Esophagus muscularis mucosa (tissue), 4 donors: ENCODE data around the gene CLCN6. TPM values are rescaled to one million over a fixed set of nuclear protein-coding genes. Genes with fewer than 3 reads are reported as not detected.

Experiments
- DNase-seq: peaks from one replicate; pipeline ENCODE4 v3.0.0-alpha.2; 2017; ENCODE audit errors: extremely low spot score
- H3K27ac ChIP-seq, 4 donors: fragments of 200-600 bp; sonication (generic); replicated peaks in 1 of 4; 1 replicate in 3 of 4; 2 replicates in 1 of 4; pipeline ENCODE4 v1.5.1; 2016 to 2019; ENCODE audit warnings: mild to moderate bottlenecking in 1 of 4
- H3K27me3 ChIP-seq, 4 donors: fragments of 200-600 bp; sonication (generic); one replicate each; pipeline versions ENCODE4 v1.5.1 to v1.6.0; 2016 to 2019
- H3K36me3 ChIP-seq, 4 donors: fragments of 200-600 bp; sonication (generic); one replicate each; pipeline ENCODE4 v1.5.1; 2016 to 2019
- H3K4me1 ChIP-seq, 4 donors: fragments of 200-600 bp; sonication (generic); one replicate each; pipeline ENCODE4 v1.5.1; 2016 to 2019
- H3K4me3 ChIP-seq, 4 donors: fragments of 200-600 bp; sonication (generic); 1 replicate in 2 of 4; 2 replicates in 2 of 4; pipeline ENCODE4 v1.5.1; 2016 to 2019; ENCODE audit warnings: mild to moderate bottlenecking in 4 of 4, moderate library complexity in 1 of 4
- H3K9me3 ChIP-seq, 4 donors: fragments of 200-600 bp; sonication (generic); 1 replicate in 3 of 4; 2 replicates in 1 of 4; pipeline ENCODE4 v1.5.1; 2016 to 2019
- EP300 ChIP-seq: sonication (generic); formaldehyde crosslinking; IDR thresholded peaks from one replicate; pipeline ENCODE4 v1.6.1; 2017; ENCODE audit warnings: antibody characterized with exemption
- POLR2A ChIP-seq: fragments of 450-650 bp; IDR thresholded peaks from one replicate; pipeline ENCODE4 v1.6.1; 2017; ENCODE audit warnings: antibody characterized with exemption, moderate library complexity, mild to moderate bottlenecking, low read depth
- POLR2AphosphoS5 ChIP-seq, 2 donors: sonication (generic); formaldehyde crosslinking; IDR thresholded peaks; one replicate each; pipeline ENCODE4 v1.6.1; 2017; ENCODE audit warnings: antibody characterized with exemption in 2 of 2
- WGBS: methylation state at CpG from one replicate; pipeline ENCODE4 v1.1.5; 2018; 5-methylcytosine and 5-hydroxymethylcytosine counted together
- intact Hi-C: fragments of 100-400 bp; cut with DNase I; formaldehyde crosslinking; loops from one replicate; pipeline ENCODE4 v1.15.1; 2023
- total RNA-seq, 4 donors: library from RNA; depleted of rRNA; stranded (reverse); fragments of >200 nt; gene quantifications; one replicate each; pipeline versions ENCODE4 v1.1.0 to v1.2.1, GENCODE V29; 2016
- TF ChIP-seq, protein P1 (sequence below), 3 experiments: fragments of 200-600 bp in 2 of 3; fragments of 450-650 bp in 1 of 3; sonication (generic) in 2 of 3; IDR thresholded peaks; one replicate each; pipeline ENCODE4 v1.5.1; 2017 to 2019; ENCODE audit warnings: antibody characterized with exemption in 3 of 3, mild to moderate bottlenecking in 2 of 3, moderate library complexity in 1 of 3

The CLCN6 gene
- total RNA-seq, 4 donors from 2014 or later = 12.5 to 19.7 (median 15.5) TPM

DNA sequence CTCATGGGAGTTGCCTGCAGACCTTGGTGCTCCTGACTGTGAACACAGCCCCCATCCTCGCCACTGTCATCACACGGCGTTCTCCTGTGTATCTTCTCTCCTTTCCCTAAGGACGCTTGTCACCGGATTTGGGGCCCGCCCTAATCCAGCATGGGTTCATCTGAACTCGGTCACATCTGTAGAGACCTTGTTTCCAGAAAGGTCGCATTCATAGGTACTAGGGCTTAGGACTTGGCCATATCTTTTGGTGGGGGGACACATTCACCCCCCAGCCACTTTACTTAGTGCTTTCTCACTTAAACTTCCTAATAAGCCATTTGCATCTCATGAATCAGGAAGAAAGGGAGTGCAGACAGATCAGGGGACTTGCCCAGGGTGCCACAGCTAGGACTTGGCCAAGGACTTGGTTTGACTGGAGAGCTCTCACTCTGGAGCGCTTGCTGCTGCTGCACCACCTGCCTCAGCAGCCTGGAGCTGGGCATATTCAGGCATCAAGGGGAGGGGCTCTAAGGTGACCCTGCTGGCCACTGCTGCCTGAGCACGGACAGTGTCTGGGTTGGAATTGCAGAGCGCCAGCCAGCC, 31.9 kb downstream of the CLCN6 start:
- TF ChIP-seq POLR2AphosphoS5 (IDR thresholded peaks at IDR 0.05) (no peak), EP300 (no peak), POLR2A (no peak)
- TF ChIP-seq, protein P1, sequence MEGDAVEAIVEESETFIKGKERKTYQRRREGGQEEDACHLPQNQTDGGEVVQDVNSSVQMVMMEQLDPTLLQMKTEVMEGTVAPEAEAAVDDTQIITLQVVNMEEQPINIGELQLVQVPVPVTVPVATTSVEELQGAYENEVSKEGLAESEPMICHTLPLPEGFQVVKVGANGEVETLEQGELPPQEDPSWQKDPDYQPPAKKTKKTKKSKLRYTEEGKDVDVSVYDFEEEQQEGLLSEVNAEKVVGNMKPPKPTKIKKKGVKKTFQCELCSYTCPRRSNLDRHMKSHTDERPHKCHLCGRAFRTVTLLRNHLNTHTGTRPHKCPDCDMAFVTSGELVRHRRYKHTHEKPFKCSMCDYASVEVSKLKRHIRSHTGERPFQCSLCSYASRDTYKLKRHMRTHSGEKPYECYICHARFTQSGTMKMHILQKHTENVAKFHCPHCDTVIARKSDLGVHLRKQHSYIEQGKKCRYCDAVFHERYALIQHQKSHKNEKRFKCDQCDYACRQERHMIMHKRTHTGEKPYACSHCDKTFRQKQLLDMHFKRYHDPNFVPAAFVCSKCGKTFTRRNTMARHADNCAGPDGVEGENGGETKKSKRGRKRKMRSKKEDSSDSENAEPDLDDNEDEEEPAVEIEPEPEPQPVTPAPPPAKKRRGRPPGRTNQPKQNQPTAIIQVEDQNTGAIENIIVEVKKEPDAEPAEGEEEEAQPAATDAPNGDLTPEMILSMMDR (IDR thresholded peaks at IDR 0.05) = no peak
- WGBS = 89% methylated on average over 8 of the region's 11 CpGs
- Histone ChIP-seq H3K4me1 (peaks cover 0 to 8% (median 3%) of the 10 kb centered on the region in 4 donors), H3K27me3 (no peaks in the 10 kb centered on the region), H3K9me3 (no peaks in the 10 kb centered on the region), H3K4me3 (no peak overlapping the region), H3K36me3 (peaks cover 81 to 99% (median 99%) of the 10 kb centered on the region in 4 donors), H3K27ac (no peak overlapping the region)
- intact Hi-C loops = loop anchor here (1.0 to 5.0 kb wide), 4 partner anchors 57 to 194 kb away; no protein-coding TSS in a partner anchor
- no peak for DNase-seq

DNA sequence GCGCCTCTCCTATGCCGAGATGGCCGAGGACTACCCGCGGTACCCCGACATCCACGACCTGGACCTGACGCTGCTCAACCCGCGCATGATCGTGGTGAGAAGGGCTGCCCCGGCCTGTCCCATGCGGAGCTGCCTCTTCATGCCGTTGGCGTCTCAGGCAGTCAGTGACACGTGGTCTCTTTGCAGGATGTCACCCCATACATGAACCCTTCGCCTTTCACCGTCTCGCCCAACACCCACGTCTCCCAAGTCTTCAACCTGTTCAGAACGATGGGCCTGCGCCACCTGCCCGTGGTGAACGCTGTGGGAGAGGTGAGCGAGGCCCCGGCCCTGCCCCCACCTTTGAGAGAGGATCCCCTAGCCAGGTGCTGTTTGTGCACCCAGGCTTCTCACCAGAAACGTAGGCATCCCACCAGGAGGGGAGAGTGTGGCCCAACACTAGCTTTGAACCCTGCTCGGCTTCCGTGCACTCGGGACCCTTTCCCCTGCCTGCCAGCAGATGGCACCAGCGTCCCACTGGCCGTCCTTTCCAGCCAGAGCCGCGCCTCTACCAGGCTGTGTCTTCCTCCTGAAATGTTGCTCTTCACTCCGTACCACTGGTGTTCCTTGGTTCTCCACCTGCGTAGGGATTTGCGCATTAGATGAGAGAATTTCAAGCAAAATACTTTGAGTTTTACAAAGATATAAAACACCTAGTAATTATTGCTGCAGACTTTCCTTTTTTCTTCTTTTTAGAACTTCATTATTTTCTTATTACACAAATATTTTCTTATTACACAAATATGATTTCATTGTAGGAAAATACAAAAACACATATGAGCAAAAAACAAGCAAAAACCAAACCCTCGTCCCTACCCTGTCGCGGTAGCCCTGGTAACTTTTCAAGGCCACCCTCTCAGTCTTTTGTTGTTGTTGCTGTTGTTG, 32.6 kb downstream of the CLCN6 start:
- intact Hi-C loops = loop anchor here (1.0 to 5.0 kb wide), 4 partner anchors 56 to 194 kb away; no protein-coding TSS in a partner anchor
- no peak for DNase-seq
- no peak for TF ChIP-seq EP300
- peak; percentile 31 to 64 for TF ChIP-seq POLR2AphosphoS5 (IDR thresholded peaks at IDR 0.05)
- TF ChIP-seq, protein P1 (IDR thresholded peaks at IDR 0.05) = peak; percentile 92 to 99 (median 98)
- Histone ChIP-seq H3K27me3 (no peaks in the 10 kb centered on the region), H3K9me3 (no peaks in the 10 kb centered on the region), H3K27ac (no peak overlapping the region), H3K4me1 (peaks cover 0 to 8% (median 3%) of the 10 kb centered on the region in 4 donors), H3K36me3 (peaks cover 77 to 98% (median 97%) of the 10 kb centered on the region in 4 donors), H3K4me3 (no peak overlapping the region)
- WGBS = 52% methylated on average over 29 of the region's 40 CpGs

DNA sequence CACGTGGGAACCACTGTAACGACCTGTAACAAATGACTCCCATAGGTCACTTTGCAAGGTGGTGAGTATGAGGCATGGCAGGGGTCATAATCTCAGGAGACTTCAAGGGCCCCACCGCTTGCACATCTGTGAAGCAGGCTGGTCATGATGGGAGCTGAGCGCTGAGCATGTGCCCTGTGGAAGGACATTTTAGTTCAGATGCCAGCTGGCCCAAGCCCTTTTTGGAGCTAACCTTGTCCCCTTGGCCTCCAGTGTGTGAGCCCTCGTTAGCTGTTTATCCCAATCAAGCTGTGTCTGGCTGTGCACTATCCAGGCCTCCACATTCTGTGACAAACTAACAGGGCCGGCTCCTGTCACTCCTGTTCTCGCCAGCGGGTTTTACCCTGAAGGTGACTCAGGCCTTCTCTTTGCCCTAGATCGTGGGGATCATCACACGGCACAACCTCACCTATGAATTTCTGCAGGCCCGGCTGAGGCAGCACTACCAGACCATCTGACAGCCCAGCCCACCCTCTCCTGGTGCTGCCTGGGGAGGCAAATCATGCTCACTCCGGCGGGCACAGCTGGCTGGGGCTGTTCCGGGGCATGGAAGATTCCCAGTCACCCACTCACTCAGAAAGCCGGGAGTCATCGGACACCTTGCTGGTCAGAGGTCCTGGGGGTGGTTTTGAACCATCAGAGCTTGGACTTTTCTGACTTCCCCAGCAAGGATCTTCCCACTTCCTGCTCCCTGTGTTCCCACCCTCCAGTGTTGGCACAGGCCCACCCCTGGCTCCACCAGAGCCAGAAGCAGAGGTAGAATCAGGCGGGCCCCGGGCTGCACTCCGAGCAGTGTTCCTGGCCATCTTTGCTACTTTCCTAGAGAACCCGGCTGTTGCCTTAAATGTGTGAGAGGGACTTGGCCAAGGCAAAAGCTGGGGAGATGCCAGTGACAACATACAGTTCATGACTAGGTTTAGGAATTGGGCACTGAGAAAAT, 34.0 kb downstream of the CLCN6 start:
- H3K9me3 ChIP-seq = no peaks in the 10 kb centered on the region
- no peak for TF ChIP-seq EP300
- TF ChIP-seq POLR2AphosphoS5 (IDR thresholded peaks at IDR 0.05) = no peak
- TF ChIP-seq, protein P1 (IDR thresholded peaks at IDR 0.05) = no peak
- TF ChIP-seq POLR2A = no peak
- H3K36me3 ChIP-seq = peaks cover 68 to 98% (median 96%) of the 10 kb centered on the region in 4 donors
- intact Hi-C loops = loop anchor here (2.0 to 5.0 kb wide), 3 partner anchors 55 to 192 kb away; no protein-coding TSS in a partner anchor
- no peak overlapping the region for H3K4me3 ChIP-seq
- no peak overlapping the region for H3K27ac ChIP-seq
- 96% methylated on average over 17 of the region's 20 CpGs for WGBS
- H3K4me1 ChIP-seq = peaks cover 0 to 8% (median 3%) of the 10 kb centered on the region in 4 donors
- H3K27me3 ChIP-seq = no peaks in the 10 kb centered on the region
- DNase-seq = no peak
